DMS 273 (cell line): Measurements from ENCODE around the gene FAM227B.
"Not testable (repeated sequence)": the region's sequence is repeated elsewhere in the genome, so short reads cannot be mapped to it uniquely, and the experiment has no call there.

Source experiments
- DNase-seq: peaks from one replicate; lab custom pipeline; 2025; ENCODE audit not compliant: unreplicated experiment; lab: John Stamatoyannopoulos, UW

Gene FAM227B

GRCh38 chr15:49612240-49612639 is 8.4 kb downstream of the FAM227B start:
- DNase-seq: not testable (repeated sequence)

- no peak for DNase-seq
Observed at GRCh38 chr15:49610157-49610918, 10.3 kb downstream of the FAM227B start.

GRCh38 chr15:49606594-49606993 is 14.0 kb downstream of the FAM227B start:
- DNase-seq: peak; percentile 0

GRCh38 chr15:49605588-49605987 is 15.0 kb downstream of the FAM227B start:
- no peak for DNase-seq

GRCh38 chr15:49604625-49605409 is 15.8 kb downstream of the FAM227B start:
- DNase-seq: no peak

- DNase-seq: not testable (repeated sequence)
Observed at GRCh38 chr15:49592829-49593316, 27.7 kb downstream of the FAM227B start.

GRCh38 chr15:49589030-49589429 is 31.6 kb downstream of the FAM227B start:
- no peak for DNase-seq

GRCh38 chr15:49573421-49573820 is 47.2 kb downstream of the FAM227B start:
- no peak for DNase-seq

GRCh38 chr15:49570672-49571071 is 49.9 kb downstream of the FAM227B start:
- no peak for DNase-seq

- DNase-seq: no peak
Observed at GRCh38 chr15:49570174-49570573, 50.4 kb downstream of the FAM227B start.

GRCh38 chr15:49560045-49560444 is 60.6 kb downstream of the FAM227B start:
- no peak for DNase-seq

GRCh38 chr15:49558929-49559328 is 61.7 kb downstream of the FAM227B start:
- DNase-seq: no peak

GRCh38 chr15:49556437-49556836 is 64.2 kb downstream of the FAM227B start:
- DNase-seq: no peak

- not testable (repeated sequence) for DNase-seq
Observed at GRCh38 chr15:49550342-49550741, 70.3 kb downstream of the FAM227B start.

GRCh38 chr15:49538520-49538919 is 82.1 kb downstream of the FAM227B start:
- no peak for DNase-seq

GRCh38 chr15:49530092-49530491 is 90.5 kb downstream of the FAM227B start:
- no peak for DNase-seq

GRCh38 chr15:49528289-49528688 is 92.3 kb downstream of the FAM227B start:
- no peak for DNase-seq

GRCh38 chr15:49521802-49522201 is 98.8 kb downstream of the FAM227B start:
- DNase-seq: peak; percentile 0

GRCh38 chr15:49512739-49513138 is 107.9 kb downstream of the FAM227B start:
- DNase-seq: not testable (repeated sequence)

- DNase-seq: no peak
Observed at GRCh38 chr15:49507261-49507660, 113.4 kb downstream of the FAM227B start.

- peak; percentile 1 for DNase-seq
Observed at GRCh38 chr15:49506341-49506740, 114.3 kb downstream of the FAM227B start.

- no peak for DNase-seq
Observed at GRCh38 chr15:49501586-49501985, 119.0 kb downstream of the FAM227B start.
